Activated CD8-positive, alpha-beta T cell treated with anti-CD3 and anti-CD28 coated beads for 36 hours (primary cell): Measurements from ENCODE around the gene TNFRSF4. TPM values are rescaled to one million over a fixed set of nuclear protein-coding genes. Genes with fewer than 3 reads are reported as not detected.

Source experiments
- ATAC-seq: fragments of 200-7000 bp; cut with Tn5 transposase; one replicate; pipeline ENCODE4 v1.10.0; 2021; ENCODE audit warnings: mild to moderate bottlenecking, moderate library complexity
- CTCF ChIA-PET: fragments of 350-600 bp; sonication (Branson Sonifier 250); formaldehyde crosslinking; loops from one replicate; lab custom pipeline; 2021; ENCODE audit warnings: antibody characterized with exemption; lab: Charles Lee
- POLR2A ChIA-PET: fragments of 350-600 bp; sonication (Branson Sonifier 250); formaldehyde crosslinking; loops from one replicate; lab custom pipeline; 2021; ENCODE audit warnings: antibody characterized with exemption; lab: Charles Lee
- DNase-seq: peaks from one replicate; pipeline ENCODE4 v3.0.0-alpha.2; 2020
- H3K27ac Mint-ChIP-seq: one replicate; pipeline ENCODE4 v1.8.0; 2021; ENCODE audit warnings: mild to moderate bottlenecking, mixed read lengths
- H3K27me3 Mint-ChIP-seq: one replicate; pipeline ENCODE4 v1.8.0; 2021; ENCODE audit warnings: mixed read lengths
- H3K36me3 Mint-ChIP-seq: one replicate; pipeline ENCODE4 v1.8.0; 2021; ENCODE audit warnings: low read depth, mixed read lengths
- H3K4me1 Mint-ChIP-seq: one replicate; pipeline ENCODE4 v1.8.0; 2021; ENCODE audit warnings: low read depth, mixed read lengths
- H3K4me3 Mint-ChIP-seq: one replicate; pipeline ENCODE4 v1.8.0; 2021; ENCODE audit warnings: mild to moderate bottlenecking, moderate library complexity, mixed read lengths
- H3K9me3 Mint-ChIP-seq: one replicate; pipeline ENCODE4 v1.8.0; 2021; ENCODE audit warnings: mixed read lengths
- CTCF ChIP-seq: fragments of 200-600 bp; IDR thresholded peaks from one replicate; pipeline ENCODE4 v1.8.0; 2022; ENCODE audit warnings: antibody characterized with exemption, mild to moderate bottlenecking
- intact Hi-C: fragments of 100-400 bp; cut with micrococcal nuclease; formaldehyde crosslinking; loops from one replicate; pipeline ENCODE4 v1.10.0; 2022
- total RNA-seq, 2 experiments: library from RNA; stranded (reverse); gene quantifications; one replicate each; pipeline ENCODE4 v1.2.3, GENCODE V29; 2021

TNFRSF4 gene
- total RNA-seq, 2 experiments from 2014 or later = 137 to 142 TPM

DNA sequence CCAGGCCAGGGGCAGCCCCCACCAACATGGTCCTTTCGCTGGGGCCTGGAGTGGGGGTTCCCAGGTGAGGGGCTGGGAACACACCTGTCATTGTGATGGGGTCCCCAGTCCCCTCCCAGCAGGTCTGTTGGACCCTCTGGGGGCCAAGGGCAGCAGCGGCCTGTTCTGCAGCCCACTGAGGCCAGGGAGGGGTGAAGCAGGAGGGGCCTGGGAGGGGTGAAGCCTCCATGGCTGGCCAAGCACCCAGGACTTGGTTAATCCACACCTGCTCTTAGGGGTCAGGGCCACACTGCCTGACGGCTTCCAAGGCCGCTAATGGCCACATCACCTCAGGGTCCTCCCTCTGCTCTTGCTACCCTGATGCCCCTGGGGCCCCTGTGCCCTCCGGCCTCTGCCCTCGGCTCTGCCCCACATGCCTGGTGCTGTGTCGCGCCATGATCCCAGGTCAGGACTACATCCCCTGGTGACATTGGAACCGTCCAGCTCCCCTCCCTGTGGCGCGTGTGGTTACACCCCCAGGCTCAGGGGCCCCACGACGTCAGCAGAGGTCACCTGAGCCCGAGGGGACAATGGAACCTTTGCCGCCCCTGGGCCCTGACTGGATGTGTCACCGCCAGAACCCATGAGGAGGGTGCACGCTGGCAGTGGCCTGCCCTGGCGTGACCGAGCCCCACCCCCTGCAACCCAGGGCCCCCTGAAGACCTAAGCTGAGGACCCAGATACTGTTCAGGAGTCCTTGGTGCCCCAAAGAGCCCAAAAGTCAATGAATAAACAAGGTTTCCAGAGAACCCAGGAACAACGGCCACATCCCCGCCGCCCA lies 14.6 kb downstream of the TNFRSF4 start:
- Mint-ChIP-seq H3K9me3 (peaks cover 8% of the 10 kb centered on the region), H3K27ac (peak overlapping the region; percentile 76), H3K4me3 (peak overlapping the region; percentile 12), H3K27me3 (no peaks in the 10 kb centered on the region), H3K36me3 (peaks cover 6% of the 10 kb centered on the region), H3K4me1 (peaks cover 16% of the 10 kb centered on the region)
- TF ChIP-seq CTCF = no peak
- intact Hi-C loops = no loop called here
- ChIA-PET POLR2A (interaction anchor here (1.0 to 1.2 kb wide), 3 partner anchors 8 to 56 kb away, joined by 3 read pairs; no protein-coding TSS in a partner anchor), CTCF (interaction anchor here (1.3 to 2.5 kb wide), 2 partner anchors 77 to 215 kb away, joined by 6 to 8 read pairs; no protein-coding TSS in a partner anchor)
- DNase-seq (no peak), ATAC-seq (no peak)

DNA sequence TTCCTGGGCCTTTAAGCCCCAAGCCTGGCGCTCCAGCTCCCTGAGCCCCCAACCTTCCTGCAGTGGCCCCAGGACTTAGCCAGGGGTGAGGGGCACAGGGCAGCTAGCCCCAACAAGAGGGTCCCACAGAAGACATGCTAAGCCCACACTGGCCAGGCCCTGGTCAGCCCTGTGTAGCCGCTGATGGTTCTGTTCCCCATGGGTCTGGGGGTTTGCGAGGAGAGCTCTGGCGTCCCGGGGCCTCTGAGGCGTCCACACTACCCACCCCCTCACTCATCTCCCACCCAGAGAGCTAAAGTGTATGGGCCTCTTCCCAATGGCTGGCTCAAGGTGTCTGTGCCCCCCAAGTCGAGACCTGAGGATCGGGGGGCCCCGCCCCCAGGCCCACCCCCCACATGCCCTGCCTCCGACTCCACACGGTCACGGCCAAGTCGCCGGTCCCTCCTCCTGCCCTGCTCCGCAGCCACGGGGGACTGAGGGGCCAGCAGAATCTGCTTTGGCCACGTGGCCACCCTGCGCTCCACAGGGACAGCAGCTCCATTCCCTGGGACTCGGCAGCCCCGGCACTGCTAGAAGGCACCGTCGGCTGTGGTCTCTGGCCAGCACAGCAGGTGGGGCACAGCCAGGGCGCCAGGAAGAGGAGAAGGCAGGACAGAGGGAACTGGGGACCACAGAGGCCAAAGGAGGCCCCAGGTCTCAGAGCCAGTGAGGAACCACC lies 15.4 kb downstream of the TNFRSF4 start:
- ATAC-seq (no peak), DNase-seq (no peak)
- Mint-ChIP-seq H3K9me3 (peaks cover 10% of the 10 kb centered on the region), H3K27ac (no peak overlapping the region), H3K4me1 (peaks cover 14% of the 10 kb centered on the region), H3K4me3 (no peak overlapping the region), H3K36me3 (peaks cover 4% of the 10 kb centered on the region), H3K27me3 (no peaks in the 10 kb centered on the region)
- POLR2A ChIA-PET = interaction anchor here (1.0 to 1.2 kb wide), 3 partner anchors 9 to 57 kb away, joined by 3 read pairs; no protein-coding TSS in a partner anchor
- no peak for TF ChIP-seq CTCF
- intact Hi-C loops = no loop called here
- CTCF ChIA-PET = interaction anchor here (1.1 to 2.5 kb wide), 2 partner anchors 10 to 76 kb away, joined by 3 to 8 read pairs; no protein-coding TSS in a partner anchor

GRCh38 chr1:1197551-1198422 lies 16.2 kb downstream of the TNFRSF4 start:
- DNase-seq (no peak), ATAC-seq (no peak)
- Mint-ChIP-seq H3K4me3 (no peak overlapping the region), H3K36me3 (peaks cover 4% of the 10 kb centered on the region), H3K4me1 (peaks cover 14% of the 10 kb centered on the region), H3K9me3 (peaks cover 10% of the 10 kb centered on the region), H3K27ac (no peak overlapping the region), H3K27me3 (no peaks in the 10 kb centered on the region)
- intact Hi-C loops = no loop called here
- no peak for TF ChIP-seq CTCF
- ChIA-PET POLR2A (interaction anchor here (1.0 kb wide), 1 partner anchor 28 kb away, joined by 3 read pairs; no protein-coding TSS in a partner anchor), CTCF (interaction anchor here (1.1 kb wide), 1 partner anchor 11 kb away, joined by 3 read pairs; no protein-coding TSS in a partner anchor)

GRCh38 chr1:1197188-1197500 lies 16.8 kb downstream of the TNFRSF4 start:
- CTCF ChIA-PET = no interaction called here
- ATAC-seq = no peak
- H3K27me3 Mint-ChIP-seq = no peaks in the 10 kb centered on the region

More at GRCh38 chr1:1197188-1197500, 16.8 kb downstream of the TNFRSF4 start:
- DNase-seq = no peak
- H3K36me3 Mint-ChIP-seq = peaks cover 4% of the 10 kb centered on the region
- POLR2A ChIA-PET = no interaction called here
- no peak for TF ChIP-seq CTCF
- no peak overlapping the region for H3K27ac Mint-ChIP-seq
- peaks cover 11% of the 10 kb centered on the region for H3K9me3 Mint-ChIP-seq
- intact Hi-C loops = no loop called here
- H3K4me1 Mint-ChIP-seq = peaks cover 14% of the 10 kb centered on the region
- no peak overlapping the region for H3K4me3 Mint-ChIP-seq
